Head of caudate nucleus (tissue), 42 donors: ENCODE data around the gene CRK.
"Not testable (repeated sequence)": the region's sequence is repeated elsewhere in the genome, so short reads cannot be mapped to it uniquely, and the experiment has no call there.

ENCODE experiments used
- DNase-seq, 42 donors: peaks; one replicate each; pipeline versions ENCODE4 v3.0.0 to v3.0.0-alpha.2; 2020 to 2021; ENCODE audit warnings: mixed read lengths in 7 of 42
- intact Hi-C: fragments of 100-400 bp; cut with DNase I; formaldehyde crosslinking; loops from one replicate; pipeline ENCODE4 v1.15.0; 2022

The CRK gene

GRCh38 chr17:1399679-1400512, 56.1 kb downstream of the CRK start, which contains the start of gene YWHAE:
TSS of gene YWHAE (minus strand) at chr17:1400222. CDS start at chr17:1400110, 112 bp downstream.
- peak; percentile 91 to 99 (median 97) for DNase-seq

GRCh38 chr17:1398931-1399678, 56.9 kb downstream of the CRK start:
- intact Hi-C loops = loop anchor here (10.0 kb wide), 1 partner anchor 56 kb away; the partner anchor contains the start of gene CRK
- DNase-seq = peak in 17 of 42 donors; percentile 9 to 80 (median 58)

More at GRCh38 chr17:1399679-1400512, 56.1 kb downstream of the CRK start, which contains the start of gene YWHAE:
- intact Hi-C loops = loop anchor here (10.0 kb wide), 1 partner anchor 55 kb away; the partner anchor contains the start of gene CRK

- DNase-seq = no peak
- intact Hi-C loops = loop anchor here (10.0 kb wide), 1 partner anchor 57 kb away; the partner anchor contains the start of gene CRK
Measured at GRCh38 chr17:1398028-1398427, 58.0 kb downstream of the CRK start.

- intact Hi-C loops = loop anchor here (10.0 kb wide), 1 partner anchor 59 kb away; the partner anchor contains the start of gene CRK
- not testable (repeated sequence) for DNase-seq
Measured at GRCh38 chr17:1395876-1396665, 60.0 kb downstream of the CRK start.

GRCh38 chr17:1391577-1391976, 64.5 kb downstream of the CRK start:
- no peak for DNase-seq
- intact Hi-C loops = loop anchor here (10.0 kb wide), 1 partner anchor 63 kb away; the partner anchor contains the start of gene CRK

- peak in 2 of 42 donors; percentile 38 to 49 for DNase-seq
- intact Hi-C loops = loop anchor here (10.0 kb wide), 1 partner anchor 64 kb away; the partner anchor contains the start of gene CRK
Measured at GRCh38 chr17:1390432-1391367, 65.3 kb downstream of the CRK start.

GRCh38 chr17:1387490-1388227, 68.4 kb downstream of the CRK start:
- intact Hi-C loops = not testable (repeated sequence)
- peak in 5 of 42 donors; percentile 17 to 43 (median 19) for DNase-seq

GRCh38 chr17:1386675-1387190, 69.3 kb downstream of the CRK start:
- intact Hi-C loops, DNase-seq: not testable (repeated sequence)

GRCh38 chr17:1386265-1386664, 69.8 kb downstream of the CRK start:
- no peak for DNase-seq
- intact Hi-C loops = no loop called here

- intact Hi-C loops = no loop called here
- no peak for DNase-seq
Measured at GRCh38 chr17:1385861-1386260, 70.2 kb downstream of the CRK start.

- peak in 1 of 42 donors; percentile 7 for DNase-seq
- intact Hi-C loops = no loop called here
Measured at GRCh38 chr17:1384905-1385435, 71.1 kb downstream of the CRK start.

- no peak for DNase-seq
- intact Hi-C loops = no loop called here
Measured at GRCh38 chr17:1379930-1380313, 76.1 kb downstream of the CRK start.

GRCh38 chr17:1379208-1379929, 76.7 kb downstream of the CRK start:
- intact Hi-C loops = no loop called here
- DNase-seq = peak in 3 of 42 donors; percentile 11 to 26 (median 14)

GRCh38 chr17:1378476-1378860, 77.6 kb downstream of the CRK start:
- intact Hi-C loops, DNase-seq: not testable (repeated sequence)

- intact Hi-C loops = no loop called here
- DNase-seq = no peak
Measured at GRCh38 chr17:1377334-1377733, 78.7 kb downstream of the CRK start.

- intact Hi-C loops = no loop called here
- DNase-seq = no peak
Measured at GRCh38 chr17:1376061-1376460, 80.0 kb downstream of the CRK start.
